OCI-LY3 (cell line): ENCODE data around the gene SFSWAP.
"Not testable (repeated sequence)": the region's sequence is repeated elsewhere in the genome, so short reads cannot be mapped to it uniquely, and the experiment has no call there.

Experiments
- CTCF ChIP-seq: fragments of 200-600, 300-600 bp; sonication (generic); IDR thresholded peaks from 2 replicates; pipeline ENCODE4 v1.5.1; 2014; ENCODE audit warnings: antibody characterized with exemption, low read length, low read depth
- EZH2phosphoT487 ChIP-seq: fragments of 200-600 bp; shearing (Covaris generic); IDR thresholded peaks from 2 replicates; pipeline ENCODE4 v1.6.1; 2018; ENCODE audit warnings: antibody characterized with exemption, mixed run types, low read depth

DNA sequence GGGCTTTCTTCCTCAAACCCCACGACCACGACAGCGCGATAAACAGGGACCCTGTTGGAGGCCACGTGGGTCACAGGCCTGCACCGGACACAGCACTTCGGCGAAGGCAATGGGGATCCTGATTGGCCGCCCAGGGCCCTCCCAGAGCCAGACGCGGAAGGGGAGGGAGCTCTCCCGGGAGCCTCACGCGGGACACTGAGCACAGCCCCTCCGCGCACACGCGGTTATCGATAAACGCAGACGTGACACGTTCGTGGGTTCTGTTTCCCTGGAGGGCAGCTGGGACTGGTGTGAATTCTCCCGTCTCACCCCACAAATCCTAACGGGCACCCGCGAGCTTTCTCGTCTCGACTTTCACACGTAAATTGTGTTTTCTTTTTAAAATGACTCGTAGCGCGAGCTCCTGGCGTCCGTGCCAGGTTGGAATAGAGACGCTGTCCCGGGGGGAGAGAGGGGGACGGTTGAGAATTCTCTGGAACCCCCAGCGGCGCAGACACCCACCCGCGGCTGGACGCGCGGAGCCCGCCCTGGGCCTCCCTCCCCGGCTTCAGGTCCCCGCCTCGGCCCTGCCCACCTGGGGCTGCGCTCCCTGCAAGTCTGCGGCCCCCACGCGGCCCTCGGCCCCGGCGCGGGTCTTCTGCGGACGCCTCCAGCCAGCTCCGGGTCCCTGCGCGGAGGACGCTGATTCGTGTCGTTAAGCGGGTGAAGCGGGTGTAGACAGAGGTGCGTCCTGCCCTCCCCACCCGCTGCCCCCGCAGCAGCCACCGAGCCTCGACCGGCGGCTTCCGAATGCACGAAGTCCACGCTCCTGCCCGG, 49.5 kb upstream of the SFSWAP start:
- TF ChIP-seq EZH2phosphoT487, CTCF: not testable (repeated sequence)
